Measurements from ENCODE around the gene UBE2D2.

DNA sequence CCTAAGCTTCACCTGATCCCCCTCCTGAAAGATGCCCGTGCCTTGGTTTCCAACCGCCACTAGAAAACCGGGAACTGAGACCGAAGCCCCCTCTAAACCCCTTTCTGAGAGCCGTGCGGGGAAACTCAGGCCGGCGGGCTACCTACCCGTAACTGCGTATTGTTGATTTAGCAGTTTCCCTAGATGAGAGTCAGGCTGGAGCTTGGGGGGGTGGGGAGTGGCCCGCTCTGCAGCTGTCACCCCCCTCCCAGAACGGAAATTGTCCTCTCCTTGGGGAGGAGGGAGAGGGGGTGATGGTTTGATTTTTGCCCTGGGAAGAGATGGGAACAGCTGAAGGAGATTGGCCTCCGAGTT lies 89.5 kb downstream of the UBE2D2 start:
- TF ChIP-seq ZNF274 (IDR thresholded peaks at IDR 0.05; ENCODE audit: low read depth, low read length), result no peak
- TF ChIP-seq YY1 (IDR thresholded peaks at IDR 0.05; ENCODE audit: insufficient read depth, insufficient read length), result no peak
- no peak for TF ChIP-seq SUZ12 (IDR thresholded peaks at IDR 0.05; ENCODE audit: extremely low read depth, insufficient read depth, insufficient read length)
